Gastrocnemius medialis (tissue), 4 donors: ENCODE results near the gene XPR1. TPM values are rescaled to one million over a fixed set of nuclear protein-coding genes. Genes with fewer than 3 reads are reported as not detected.

Experiments used
- ATAC-seq, 2 donors: fragments of 150-250 bp; one replicate each; pipeline ENCODE4 v1.9.1; 2016
- DNase-seq, 2 donors: peaks; one replicate each; pipeline ENCODE4 v3.0.0-alpha.2; 2019
- H3K27ac ChIP-seq, 4 donors: fragments of 200-600 bp; sonication (generic); 1 replicate in 1 of 4; 2 replicates in 3 of 4; pipeline ENCODE4 v1.5.1; 2016 to 2018; ENCODE audit warnings: mild to moderate bottlenecking in 2 of 4, moderate library complexity in 1 of 4
- H3K27me3 ChIP-seq, 3 donors: fragments of 200-600 bp; sonication (generic) in 2 of 3; 1 replicate in 1 of 3; 2 replicates in 2 of 3; pipeline versions ENCODE4 v1.5.1 to v1.6.0; 2016 to 2019; ENCODE audit warnings: mild to moderate bottlenecking in 1 of 3, moderate library complexity in 1 of 3
- H3K36me3 ChIP-seq, 2 donors: fragments of 200-600 bp; sonication (generic) in 1 of 2; one replicate each; pipeline ENCODE4 v1.5.1; 2017 to 2018
- H3K4me1 ChIP-seq, 2 donors: fragments of 200-600 bp; sonication (generic) in 1 of 2; one replicate each; pipeline ENCODE4 v1.5.1; 2016 to 2017; ENCODE audit warnings: mild to moderate bottlenecking in 2 of 2
- H3K4me3 ChIP-seq, 4 donors: fragments of 200-600 bp; sonication (generic) in 3 of 4; 1 replicate in 1 of 4; 2 replicates in 3 of 4; pipeline ENCODE4 v1.5.1; 2016 to 2019; ENCODE audit warnings: mild to moderate bottlenecking in 2 of 4
- H3K9me3 ChIP-seq, 3 donors: fragments of 200-600 bp; sonication (generic) in 2 of 3; 1 replicate in 1 of 3; 2 replicates in 2 of 3; pipeline ENCODE4 v1.5.1; 2016 to 2019
- POLR2A ChIP-seq, 2 donors: fragments of 450-650 bp; IDR thresholded peaks; one replicate each; pipeline ENCODE4 v1.6.1; 2017; ENCODE audit warnings: antibody characterized with exemption in 2 of 2, mild to moderate bottlenecking in 2 of 2, moderate library complexity in 2 of 2
- in situ Hi-C, 4 donors: fragments of 200-750 bp; cut with MboI; loops; one replicate each; pipeline versions ENCODE4 v1.15.0 to v1.8.0; 2017; ENCODE audit warnings: low sequenced_read_pairs in 4 of 4
- intact Hi-C: fragments of 100-400 bp; cut with DNase I; formaldehyde crosslinking; loops from one replicate; pipeline ENCODE4 v1.15.1; 2023; ENCODE audit warnings: low total_unique reads
- total RNA-seq, 4 donors: library from RNA; depleted of rRNA; stranded (reverse); fragments of >200 nt; gene quantifications; one replicate each; pipeline versions ENCODE4 v1.1.0 to v1.2.3, GENCODE V29; 2016
- TF ChIP-seq, protein P1 (sequence below), 5 experiments: fragments of 450-650 bp in 3 of 5; fragments of 200-600 bp in 2 of 5; sonication (generic) in 2 of 5; IDR thresholded peaks in 4 of 5; conservative IDR thresholded peaks in 1 of 5; 1 replicate in 4 of 5; 2 replicates in 1 of 5; pipeline ENCODE4 v1.5.1; 2016 to 2019; ENCODE audit warnings: antibody characterized with exemption in 5 of 5, mild to moderate bottlenecking in 3 of 5, moderate library complexity in 3 of 5

The XPR1 gene
- total RNA-seq, 4 donors from 2014 or later: 14.5 to 24.9 (median 18.6) TPM

DNA sequence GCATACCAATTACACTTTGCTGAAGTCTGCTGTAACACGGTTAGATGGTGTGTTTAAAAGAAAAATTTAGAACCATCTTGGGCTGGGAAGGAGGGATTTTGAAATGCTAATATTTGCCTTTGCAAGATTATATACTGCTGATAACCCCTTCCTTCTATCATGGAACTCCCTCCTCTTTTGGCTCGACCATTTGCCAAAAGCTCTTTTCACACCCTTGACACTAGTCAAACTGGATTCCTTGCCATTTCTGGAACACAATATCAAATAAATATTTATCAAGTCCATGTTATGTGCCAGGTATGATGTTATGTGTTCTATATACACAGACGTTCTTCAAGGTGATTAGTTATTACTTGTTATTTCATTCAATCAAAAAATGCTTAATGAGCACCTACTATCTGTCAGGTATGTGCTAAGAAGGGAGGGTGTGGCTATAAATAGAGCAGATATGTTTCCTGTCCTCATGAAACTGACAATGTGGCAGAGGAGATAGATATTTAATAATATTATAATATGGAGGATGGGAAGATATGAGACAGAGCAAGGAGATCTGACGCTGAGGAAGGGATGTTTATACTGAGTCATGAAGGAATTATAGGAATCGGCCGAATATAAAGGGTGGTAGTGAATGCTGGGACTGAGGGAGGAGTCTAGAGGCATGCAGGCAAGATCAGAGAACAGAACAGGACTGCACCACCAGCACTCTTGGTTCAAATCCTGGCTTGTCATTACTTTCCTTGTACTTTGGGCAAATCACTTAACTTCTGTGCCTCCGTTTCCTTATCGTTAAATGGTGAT, 16.1 kb upstream of the XPR1 start:
- TF ChIP-seq POLR2A (IDR thresholded peaks at IDR 0.05): no peak
- TF ChIP-seq, protein P1, sequence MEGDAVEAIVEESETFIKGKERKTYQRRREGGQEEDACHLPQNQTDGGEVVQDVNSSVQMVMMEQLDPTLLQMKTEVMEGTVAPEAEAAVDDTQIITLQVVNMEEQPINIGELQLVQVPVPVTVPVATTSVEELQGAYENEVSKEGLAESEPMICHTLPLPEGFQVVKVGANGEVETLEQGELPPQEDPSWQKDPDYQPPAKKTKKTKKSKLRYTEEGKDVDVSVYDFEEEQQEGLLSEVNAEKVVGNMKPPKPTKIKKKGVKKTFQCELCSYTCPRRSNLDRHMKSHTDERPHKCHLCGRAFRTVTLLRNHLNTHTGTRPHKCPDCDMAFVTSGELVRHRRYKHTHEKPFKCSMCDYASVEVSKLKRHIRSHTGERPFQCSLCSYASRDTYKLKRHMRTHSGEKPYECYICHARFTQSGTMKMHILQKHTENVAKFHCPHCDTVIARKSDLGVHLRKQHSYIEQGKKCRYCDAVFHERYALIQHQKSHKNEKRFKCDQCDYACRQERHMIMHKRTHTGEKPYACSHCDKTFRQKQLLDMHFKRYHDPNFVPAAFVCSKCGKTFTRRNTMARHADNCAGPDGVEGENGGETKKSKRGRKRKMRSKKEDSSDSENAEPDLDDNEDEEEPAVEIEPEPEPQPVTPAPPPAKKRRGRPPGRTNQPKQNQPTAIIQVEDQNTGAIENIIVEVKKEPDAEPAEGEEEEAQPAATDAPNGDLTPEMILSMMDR (IDR thresholded peaks at IDR 0.05 in 4 of 5, conservative IDR thresholded peaks at IDR 0.05 in 1 of 5): no peak
- Histone ChIP-seq H3K27ac (no peak overlapping the region), H3K9me3 (no peaks in the 10 kb centered on the region), H3K4me1 (peaks cover 6 to 20% of the 10 kb centered on the region in 2 donors), H3K4me3 (no peak overlapping the region), H3K27me3 (no peaks in the 10 kb centered on the region), H3K36me3 (no peaks in the 10 kb centered on the region)
- DNase-seq: no peak
- in situ Hi-C loops (no loop called here), intact Hi-C loops (no loop called here)
- no peak for ATAC-seq

DNA sequence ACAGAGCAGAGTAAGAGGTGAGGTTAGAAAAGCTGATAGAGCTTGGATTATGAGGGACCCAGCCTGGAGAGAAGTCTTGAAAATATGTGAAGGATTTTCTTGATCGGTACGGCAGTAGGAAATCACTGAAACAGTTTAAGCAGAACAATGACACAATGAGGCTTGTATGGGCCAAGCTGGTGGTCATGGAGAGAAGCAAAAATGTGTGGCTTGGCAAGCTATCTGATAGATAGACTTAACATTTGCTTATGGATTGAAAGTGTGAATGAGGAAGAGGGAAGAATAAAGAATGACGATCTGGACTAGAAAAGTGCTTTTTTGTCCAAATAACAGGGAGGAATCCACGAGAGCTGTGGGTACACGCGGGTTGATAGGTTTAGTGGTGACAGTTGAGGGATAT, 15.4 kb upstream of the XPR1 start:
- Histone ChIP-seq H3K27ac (no peak overlapping the region), H3K36me3 (no peaks in the 10 kb centered on the region), H3K27me3 (no peaks in the 10 kb centered on the region), H3K9me3 (no peaks in the 10 kb centered on the region), H3K4me3 (no peak overlapping the region), H3K4me1 (peaks cover 5 to 13% of the 10 kb centered on the region in 2 donors)
- in situ Hi-C loops (no loop called here), intact Hi-C loops (no loop called here)
- ATAC-seq (no peak), DNase-seq (no peak)
- no peak for TF ChIP-seq POLR2A (IDR thresholded peaks at IDR 0.05)
- TF ChIP-seq, protein P1 (IDR thresholded peaks at IDR 0.05 in 4 of 5, conservative IDR thresholded peaks at IDR 0.05 in 1 of 5): no peak

DNA sequence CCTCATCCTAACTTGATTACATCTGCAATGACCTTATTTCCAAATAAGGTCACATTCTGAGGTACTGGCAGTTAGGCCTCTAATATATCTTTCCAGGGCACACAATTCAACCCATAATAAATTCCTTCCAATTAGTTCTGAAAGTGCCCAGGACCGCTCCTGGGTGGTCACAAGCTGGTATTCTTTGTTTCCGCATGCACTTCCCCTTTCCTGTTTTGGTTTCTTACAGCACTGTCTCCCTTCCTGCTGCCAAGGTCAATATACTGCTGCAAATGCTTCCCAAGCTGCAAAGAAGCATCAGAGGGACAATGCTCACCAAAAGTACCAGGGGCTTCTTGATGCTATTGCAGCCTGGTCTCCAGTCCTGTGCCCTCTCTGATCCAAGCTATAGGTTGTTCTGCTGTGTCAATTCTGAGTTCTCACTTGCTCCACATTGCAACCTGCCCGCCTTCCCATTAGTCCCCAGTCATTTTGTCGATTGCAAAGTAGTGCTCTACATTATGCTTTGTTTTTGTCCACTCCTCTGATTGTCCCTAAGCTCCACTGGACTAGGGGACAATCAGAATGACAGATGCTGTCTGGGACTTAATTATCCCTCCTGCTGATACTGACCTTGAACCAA, 13.9 kb upstream of the XPR1 start:
- DNase-seq (no peak), ATAC-seq (no peak)
- Histone ChIP-seq H3K36me3 (no peaks in the 10 kb centered on the region), H3K27me3 (no peaks in the 10 kb centered on the region), H3K9me3 (no peaks in the 10 kb centered on the region), H3K4me3 (no peak overlapping the region), H3K27ac (no peak overlapping the region), H3K4me1 (no peaks in the 10 kb centered on the region)
- TF ChIP-seq, protein P1 (IDR thresholded peaks at IDR 0.05 in 4 of 5, conservative IDR thresholded peaks at IDR 0.05 in 1 of 5): no peak
- TF ChIP-seq POLR2A (IDR thresholded peaks at IDR 0.05): no peak
- in situ Hi-C loops (no loop called here), intact Hi-C loops (no loop called here)

DNA sequence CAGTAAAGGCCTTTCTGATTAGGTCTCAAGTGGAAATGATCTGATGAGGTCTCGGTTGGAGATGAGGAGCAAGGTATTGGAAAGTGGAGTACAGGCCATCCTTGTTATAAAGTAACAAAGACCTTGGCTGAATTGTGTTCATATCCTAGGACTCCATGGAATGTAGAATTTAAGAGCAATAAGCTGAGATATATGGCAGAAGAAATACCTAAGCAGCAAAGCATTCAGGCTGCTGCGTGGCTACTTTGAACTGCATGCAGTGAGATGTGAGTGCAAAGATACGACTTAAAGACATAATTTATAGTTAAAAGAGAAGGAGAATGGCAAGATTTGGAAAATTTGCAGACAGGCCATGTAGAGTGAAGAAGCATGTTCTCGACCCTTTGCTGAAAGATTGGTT, 11.2 kb upstream of the XPR1 start:
- TF ChIP-seq POLR2A (IDR thresholded peaks at IDR 0.05): no peak
- TF ChIP-seq, protein P1 (IDR thresholded peaks at IDR 0.05 in 4 of 5, conservative IDR thresholded peaks at IDR 0.05 in 1 of 5): no peak
- in situ Hi-C loops: loop anchor here in 1 of 4 donors (10.0 kb wide), 1 partner anchor 106 kb away; no protein-coding TSS in a partner anchor
- no peaks in the 10 kb centered on the region for H3K4me1 ChIP-seq
- DNase-seq (no peak), ATAC-seq (no peak)
- H3K9me3 ChIP-seq: no peaks in the 10 kb centered on the region
- no peaks in the 10 kb centered on the region for H3K36me3 ChIP-seq
- no peak overlapping the region for H3K4me3 ChIP-seq
- no peaks in the 10 kb centered on the region for H3K27me3 ChIP-seq
- no peak overlapping the region for H3K27ac ChIP-seq
- intact Hi-C loops: no loop called here
